ENCODE measurements around the gene MARCHF6. TPM values are rescaled to one million over a fixed set of nuclear protein-coding genes. Genes with fewer than 3 reads are reported as not detected.

The MARCHF6 gene
- total and polyA plus RNA-seq, 9 of the 15 experiments (the other 6 are each of a cell fraction or from before 2014, with no cell fraction given), result 74.1 to 456 (median 116) TPM

DNA sequence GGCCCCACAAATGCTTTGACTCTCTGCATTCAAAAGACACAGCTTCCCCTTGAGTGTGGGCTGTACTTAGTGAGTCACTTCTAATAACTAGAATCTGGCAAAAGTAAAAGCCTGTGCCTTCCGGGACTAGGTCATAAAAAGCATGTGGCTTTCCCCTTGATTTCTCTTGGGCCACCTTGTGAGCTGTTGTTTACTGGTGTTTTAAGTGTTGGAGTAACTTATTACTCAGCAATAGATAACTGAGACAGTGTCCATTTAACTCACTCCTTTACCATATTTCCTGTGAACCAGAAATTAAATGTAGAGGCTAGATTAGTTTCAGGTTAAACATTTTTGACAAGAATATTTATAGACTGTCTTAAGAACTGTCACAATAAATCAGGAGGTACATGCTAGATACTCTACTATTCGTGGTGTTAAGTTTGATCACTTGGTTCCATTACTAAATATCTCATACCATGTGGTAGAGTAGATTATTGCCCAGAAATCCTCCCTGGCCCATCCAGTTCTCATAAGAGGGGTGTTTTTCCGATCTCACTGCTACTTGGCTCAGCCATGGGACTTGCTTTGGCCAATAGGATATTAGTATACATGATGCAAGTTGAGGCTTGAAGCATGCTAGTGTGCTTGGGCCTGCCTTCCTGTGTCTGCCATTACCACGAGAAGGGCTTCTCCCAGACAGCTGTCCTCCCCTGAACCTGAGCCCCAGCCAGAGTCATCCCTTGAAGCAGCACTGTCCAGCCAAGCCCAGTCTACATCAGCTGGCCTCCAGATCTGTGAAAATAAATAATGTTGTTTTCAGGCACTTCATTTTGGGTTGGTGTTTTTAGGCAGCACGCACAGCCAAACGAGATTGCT is 35.4 kb upstream of the MARCHF6 start (continued):
- TF ChIP-seq ETV1 (tag; conservative IDR thresholded peaks at IDR 0.05; ENCODE audit: low read depth) (peak; percentile 61), CBX8 (IDR thresholded peaks at IDR 0.05; ENCODE audit: borderline replicate concordance, extremely low read depth, low read depth, low read length, poor library complexity, severe bottlenecking) (no peak), SMARCB1 (IDR thresholded peaks at IDR 0.05; ENCODE audit: insufficient read length, low read depth) (no peak), RBFOX2 (IDR thresholded peaks at IDR 0.05; ENCODE audit: low read depth, low read length) (no peak), ZNF668 (CRISPR knock-in tag; IDR thresholded peaks at IDR 0.05) (no peak), MXI1 (IDR thresholded peaks at IDR 0.05; ENCODE audit: low read depth, low read length) (no peak), TARDBP (IDR thresholded peaks at IDR 0.05) (no peak), PCBP2 (IDR thresholded peaks at IDR 0.05; ENCODE audit: low read depth, low read length, poor library complexity, severe bottlenecking) (no peak), MYNN (IDR thresholded peaks at IDR 0.05) (no peak), MYNN (CRISPR knock-in tag; IDR thresholded peaks at IDR 0.05) (no peak), BRF1 (IDR thresholded peaks at IDR 0.05; ENCODE audit: borderline replicate concordance, extremely low read depth, insufficient read length) (no peak), SREBF1 (IDR thresholded peaks at IDR 0.05; ENCODE audit: borderline replicate concordance, low read depth, low read length) (no peak), SIRT6 (IDR thresholded peaks at IDR 0.05; ENCODE audit: low read depth, low read length) (no peak), YY1 (IDR thresholded peaks at IDR 0.05; ENCODE audit: borderline replicate concordance in 1 of 3, control insufficient read depth in 1 of 3, extremely low read depth in 1 of 3, insufficient read depth in 3 of 3, insufficient read length in 1 of 3, insufficient replicate concordance in 2 of 3, low read depth in 1 of 3, low read length in 2 of 3) (peak in 1 of 3 experiments; percentile 53), E4F1 (CRISPR knock-in tag; IDR thresholded peaks at IDR 0.05; ENCODE audit: borderline replicate concordance) (no peak), GABPB1 (CRISPR knock-in tag; IDR thresholded peaks at IDR 0.05) (no peak), HOMEZ (CRISPR knock-in tag; IDR thresholded peaks at IDR 0.05) (no peak), ZNF347 (CRISPR knock-in tag; IDR thresholded peaks at IDR 0.05; ENCODE audit: low read depth) (no peak), RBM22 (IDR thresholded peaks at IDR 0.05; ENCODE audit: low read depth, low read length, poor library complexity, severe bottlenecking) (no peak), HOXB6 (CRISPR knock-in tag; IDR thresholded peaks at IDR 0.05; ENCODE audit: borderline replicate concordance) (no peak)
- TF ChIP-seq, protein P1, sequence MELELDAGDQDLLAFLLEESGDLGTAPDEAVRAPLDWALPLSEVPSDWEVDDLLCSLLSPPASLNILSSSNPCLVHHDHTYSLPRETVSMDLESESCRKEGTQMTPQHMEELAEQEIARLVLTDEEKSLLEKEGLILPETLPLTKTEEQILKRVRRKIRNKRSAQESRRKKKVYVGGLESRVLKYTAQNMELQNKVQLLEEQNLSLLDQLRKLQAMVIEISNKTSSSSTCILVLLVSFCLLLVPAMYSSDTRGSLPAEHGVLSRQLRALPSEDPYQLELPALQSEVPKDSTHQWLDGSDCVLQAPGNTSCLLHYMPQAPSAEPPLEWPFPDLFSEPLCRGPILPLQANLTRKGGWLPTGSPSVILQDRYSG (tag; conservative IDR thresholded peaks at IDR 0.05; ENCODE audit: low read depth), result peak; percentile 53; the same call in 1 of the 2 replicates
